Measurements from ENCODE around the gene WFS1.

The WFS1 gene

GRCh38 chr4:6273661-6273990 lies 4.0 kb downstream of the WFS1 start:
- Histone ChIP-seq H3K27ac (ENCODE audit: low read depth, low read length) (no peak overlapping the region), H3K4ac (ENCODE audit: low read depth, low read length) (no peak overlapping the region), H3K18ac (ENCODE audit: low read length) (no peak overlapping the region), H3K36me3 (ENCODE audit: control insufficient read depth, insufficient read depth, low read length) (no peaks in the 10 kb centered on the region), H3K27me3 (ENCODE audit: insufficient read depth, low read length, poor library complexity) (no peaks in the 10 kb centered on the region), H3K4me2 (ENCODE audit: low read length) (no peak overlapping the region), H3K23ac (ENCODE audit: low read length) (no peak overlapping the region), H2BK15ac (replicated peaks; ENCODE audit: low read depth) (no peak overlapping the region), H3K4me1 (ENCODE audit: control insufficient read depth, low read depth, low read length) (peaks cover 2% of the 10 kb centered on the region), H4K8ac (ENCODE audit: low read depth, low read length) (no peak overlapping the region), H2BK120ac (ENCODE audit: low read depth, low read length) (no peak overlapping the region), H2BK5ac (ENCODE audit: low read length) (no peak overlapping the region), H2AK5ac (ENCODE audit: low read length) (no peak overlapping the region), H3K79me2 (ENCODE audit: control insufficient read depth, insufficient read depth, low read length) (peaks cover 7% of the 10 kb centered on the region), H3K9ac (ENCODE audit: low read length) (no peak overlapping the region), H4K5ac (ENCODE audit: low read length) (no peak overlapping the region), H3K56ac (ENCODE audit: low read length) (peak overlapping the region; percentile 10), H3K79me1 (ENCODE audit: low read length) (peaks cover 8% of the 10 kb centered on the region), H3K4me3 (ENCODE audit: low read length) (no peak overlapping the region)
- WGBS (ENCODE audit: extremely low coverage, insufficient coverage, low lambda C conversion rate) = no CpG with 5 or more reads among the region's 1 CpG
- DNase-seq = no peak

GRCh38 chr4:6275351-6275750 lies 5.7 kb downstream of the WFS1 start:
- Histone ChIP-seq H3K4me3 (ENCODE audit: low read length) (no peak overlapping the region), H3K9ac (ENCODE audit: low read length) (no peak overlapping the region), H3K36me3 (ENCODE audit: control insufficient read depth, insufficient read depth, low read length) (no peaks in the 10 kb centered on the region), H3K79me1 (ENCODE audit: low read length) (peaks cover 8% of the 10 kb centered on the region), H3K27me3 (ENCODE audit: insufficient read depth, low read length, poor library complexity) (no peaks in the 10 kb centered on the region), H2BK120ac (ENCODE audit: low read depth, low read length) (no peak overlapping the region), H3K4ac (ENCODE audit: low read depth, low read length) (no peak overlapping the region), H3K4me1 (ENCODE audit: control insufficient read depth, low read depth, low read length) (no peaks in the 10 kb centered on the region), H2AK5ac (ENCODE audit: low read length) (no peak overlapping the region), H2BK5ac (ENCODE audit: low read length) (no peak overlapping the region), H3K4me2 (ENCODE audit: low read length) (no peak overlapping the region), H3K18ac (ENCODE audit: low read length) (no peak overlapping the region), H3K56ac (ENCODE audit: low read length) (no peak overlapping the region), H4K5ac (ENCODE audit: low read length) (no peak overlapping the region), H2BK15ac (replicated peaks; ENCODE audit: low read depth) (no peak overlapping the region), H3K79me2 (ENCODE audit: control insufficient read depth, insufficient read depth, low read length) (peaks cover 7% of the 10 kb centered on the region), H3K27ac (ENCODE audit: low read depth, low read length) (no peak overlapping the region), H3K23ac (ENCODE audit: low read length) (no peak overlapping the region), H4K8ac (ENCODE audit: low read depth, low read length) (no peak overlapping the region)
- no CpG with 5 or more reads among the region's 10 CpGs for WGBS (ENCODE audit: extremely low coverage, insufficient coverage, low lambda C conversion rate)
- DNase-seq = no peak

GRCh38 chr4:6275898-6276806 lies 6.5 kb downstream of the WFS1 start:
- no peak overlapping the region for H3K4ac ChIP-seq (ENCODE audit: low read depth, low read length)
- no peaks in the 10 kb centered on the region for H3K27me3 ChIP-seq (ENCODE audit: insufficient read depth, low read length, poor library complexity)
- H3K18ac ChIP-seq (ENCODE audit: low read length) = no peak overlapping the region
- WGBS (ENCODE audit: extremely low coverage, insufficient coverage, low lambda C conversion rate) = no CpG with 5 or more reads among the region's 22 CpGs
- no peaks in the 10 kb centered on the region for H3K36me3 ChIP-seq (ENCODE audit: control insufficient read depth, insufficient read depth, low read length)
- no peak overlapping the region for H3K4me3 ChIP-seq (ENCODE audit: low read length)
- DNase-seq = no peak
- H3K27ac ChIP-seq (ENCODE audit: low read depth, low read length) = no peak overlapping the region
- H2BK5ac ChIP-seq (ENCODE audit: low read length) = no peak overlapping the region
- no peak overlapping the region for H4K5ac ChIP-seq (ENCODE audit: low read length)
- no peak overlapping the region for H3K56ac ChIP-seq (ENCODE audit: low read length)
- no peak overlapping the region for H2BK15ac ChIP-seq (replicated peaks; ENCODE audit: low read depth)
- H2AK5ac ChIP-seq (ENCODE audit: low read length) = no peak overlapping the region
- H3K4me1 ChIP-seq (ENCODE audit: control insufficient read depth, low read depth, low read length) = no peaks in the 10 kb centered on the region
- no peak overlapping the region for H2BK120ac ChIP-seq (ENCODE audit: low read depth, low read length)
- peaks cover 7% of the 10 kb centered on the region for H3K79me2 ChIP-seq (ENCODE audit: control insufficient read depth, insufficient read depth, low read length)
- no peak overlapping the region for H3K4me2 ChIP-seq (ENCODE audit: low read length)
- H3K9ac ChIP-seq (ENCODE audit: low read length) = no peak overlapping the region
- peaks cover 8% of the 10 kb centered on the region for H3K79me1 ChIP-seq (ENCODE audit: low read length)
- no peak overlapping the region for H4K8ac ChIP-seq (ENCODE audit: low read depth, low read length)
- no peak overlapping the region for H3K23ac ChIP-seq (ENCODE audit: low read length)

- H3K27me3 ChIP-seq (ENCODE audit: insufficient read depth, low read length, poor library complexity) = no peaks in the 10 kb centered on the region
- WGBS (ENCODE audit: extremely low coverage, insufficient coverage, low lambda C conversion rate) = no CpG with 5 or more reads among the region's 24 CpGs
These were observed 7.6 kb downstream of the WFS1 start for GRCh38 chr4:6277139-6277802.

GRCh38 chr4:6277935-6278800 lies 8.5 kb downstream of the WFS1 start:
- Histone ChIP-seq H3K79me2 (ENCODE audit: control insufficient read depth, insufficient read depth, low read length) (peaks cover 7% of the 10 kb centered on the region), H3K79me1 (ENCODE audit: low read length) (peaks cover 8% of the 10 kb centered on the region), H2BK15ac (replicated peaks; ENCODE audit: low read depth) (no peak overlapping the region), H3K27ac (ENCODE audit: low read depth, low read length) (no peak overlapping the region), H2AK5ac (ENCODE audit: low read length) (no peak overlapping the region), H3K56ac (ENCODE audit: low read length) (no peak overlapping the region), H3K4me1 (ENCODE audit: control insufficient read depth, low read depth, low read length) (no peaks in the 10 kb centered on the region), H2BK5ac (ENCODE audit: low read length) (no peak overlapping the region), H3K4me3 (ENCODE audit: low read length) (no peak overlapping the region), H3K9ac (ENCODE audit: low read length) (no peak overlapping the region), H3K4me2 (ENCODE audit: low read length) (no peak overlapping the region), H3K4ac (ENCODE audit: low read depth, low read length) (no peak overlapping the region), H4K8ac (ENCODE audit: low read depth, low read length) (no peak overlapping the region), H3K27me3 (ENCODE audit: insufficient read depth, low read length, poor library complexity) (no peaks in the 10 kb centered on the region), H3K23ac (ENCODE audit: low read length) (no peak overlapping the region), H2BK120ac (ENCODE audit: low read depth, low read length) (no peak overlapping the region), H3K36me3 (ENCODE audit: control insufficient read depth, insufficient read depth, low read length) (no peaks in the 10 kb centered on the region), H4K5ac (ENCODE audit: low read length) (no peak overlapping the region), H3K18ac (ENCODE audit: low read length) (no peak overlapping the region)
- WGBS (ENCODE audit: extremely low coverage, insufficient coverage, low lambda C conversion rate) = no CpG with 5 or more reads among the region's 21 CpGs
- no peak for DNase-seq

More at GRCh38 chr4:6277139-6277802, 7.6 kb downstream of the WFS1 start:
- Histone ChIP-seq H2AK5ac (ENCODE audit: low read length) (no peak overlapping the region), H3K27ac (ENCODE audit: low read depth, low read length) (no peak overlapping the region), H4K8ac (ENCODE audit: low read depth, low read length) (no peak overlapping the region), H3K36me3 (ENCODE audit: control insufficient read depth, insufficient read depth, low read length) (no peaks in the 10 kb centered on the region), H3K4me1 (ENCODE audit: control insufficient read depth, low read depth, low read length) (no peaks in the 10 kb centered on the region), H3K23ac (ENCODE audit: low read length) (no peak overlapping the region), H2BK15ac (replicated peaks; ENCODE audit: low read depth) (no peak overlapping the region), H3K56ac (ENCODE audit: low read length) (no peak overlapping the region), H3K4me3 (ENCODE audit: low read length) (no peak overlapping the region), H3K18ac (ENCODE audit: low read length) (no peak overlapping the region), H3K79me1 (ENCODE audit: low read length) (peaks cover 8% of the 10 kb centered on the region), H2BK5ac (ENCODE audit: low read length) (no peak overlapping the region), H2BK120ac (ENCODE audit: low read depth, low read length) (no peak overlapping the region), H3K79me2 (ENCODE audit: control insufficient read depth, insufficient read depth, low read length) (peaks cover 7% of the 10 kb centered on the region), H3K4ac (ENCODE audit: low read depth, low read length) (no peak overlapping the region), H3K9ac (ENCODE audit: low read length) (no peak overlapping the region), H4K5ac (ENCODE audit: low read length) (no peak overlapping the region), H3K4me2 (ENCODE audit: low read length) (no peak overlapping the region)
- DNase-seq = no peak
